ENCODE results near the gene MRPS27. TPM values are rescaled to one million over a fixed set of nuclear protein-coding genes. Genes with fewer than 3 reads are reported as not detected.

The MRPS27 gene
- total and polyA plus RNA-seq, 12 donors, result 20.8 to 91.8 (median 75.8) TPM

DNA sequence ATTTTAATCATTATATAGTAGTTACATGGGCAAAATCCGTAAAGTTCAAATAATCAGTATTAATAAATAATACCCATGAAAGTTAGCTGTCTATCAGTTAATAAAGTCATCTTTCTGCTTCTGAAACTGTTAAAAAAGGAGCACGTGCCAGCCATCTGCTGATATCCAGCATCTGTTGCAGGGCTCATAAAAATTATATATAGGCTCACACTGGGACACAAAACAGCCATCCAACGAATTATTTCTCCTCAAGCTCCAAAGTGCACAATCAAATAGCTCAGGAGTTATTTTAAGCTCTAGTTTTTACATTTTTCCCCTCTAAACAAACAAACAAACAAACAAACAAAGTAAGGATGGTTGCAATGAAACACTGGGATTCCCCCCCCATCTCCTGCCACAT is 48.3 kb downstream of the MRPS27 start:
- ATAC-seq, result no peak
- TF ChIP-seq, protein P1, sequence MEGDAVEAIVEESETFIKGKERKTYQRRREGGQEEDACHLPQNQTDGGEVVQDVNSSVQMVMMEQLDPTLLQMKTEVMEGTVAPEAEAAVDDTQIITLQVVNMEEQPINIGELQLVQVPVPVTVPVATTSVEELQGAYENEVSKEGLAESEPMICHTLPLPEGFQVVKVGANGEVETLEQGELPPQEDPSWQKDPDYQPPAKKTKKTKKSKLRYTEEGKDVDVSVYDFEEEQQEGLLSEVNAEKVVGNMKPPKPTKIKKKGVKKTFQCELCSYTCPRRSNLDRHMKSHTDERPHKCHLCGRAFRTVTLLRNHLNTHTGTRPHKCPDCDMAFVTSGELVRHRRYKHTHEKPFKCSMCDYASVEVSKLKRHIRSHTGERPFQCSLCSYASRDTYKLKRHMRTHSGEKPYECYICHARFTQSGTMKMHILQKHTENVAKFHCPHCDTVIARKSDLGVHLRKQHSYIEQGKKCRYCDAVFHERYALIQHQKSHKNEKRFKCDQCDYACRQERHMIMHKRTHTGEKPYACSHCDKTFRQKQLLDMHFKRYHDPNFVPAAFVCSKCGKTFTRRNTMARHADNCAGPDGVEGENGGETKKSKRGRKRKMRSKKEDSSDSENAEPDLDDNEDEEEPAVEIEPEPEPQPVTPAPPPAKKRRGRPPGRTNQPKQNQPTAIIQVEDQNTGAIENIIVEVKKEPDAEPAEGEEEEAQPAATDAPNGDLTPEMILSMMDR (IDR thresholded peaks at IDR 0.05), result no peak
- Histone ChIP-seq H3K27me3 (no peaks in the 10 kb centered on the region), H3K27ac (no peak overlapping the region), H3K4me1 (peaks cover 0 to 36% (median 12%) of the 10 kb centered on the region in 9 donors), H3K4me3 (no peak overlapping the region), H3K36me3 (peaks cover 0 to 9% (median 0%) of the 10 kb centered on the region in 9 donors), H3K9me3 (peaks cover 0 to 17% (median 0%) of the 10 kb centered on the region in 11 donors)
- DNase-seq, result no peak
- 68 to 72% methylated on average over 3 of the region's 3 CpGs for WGBS, 2 donors
- intact Hi-C loops (cut with DNase I), result no loop called here

DNA sequence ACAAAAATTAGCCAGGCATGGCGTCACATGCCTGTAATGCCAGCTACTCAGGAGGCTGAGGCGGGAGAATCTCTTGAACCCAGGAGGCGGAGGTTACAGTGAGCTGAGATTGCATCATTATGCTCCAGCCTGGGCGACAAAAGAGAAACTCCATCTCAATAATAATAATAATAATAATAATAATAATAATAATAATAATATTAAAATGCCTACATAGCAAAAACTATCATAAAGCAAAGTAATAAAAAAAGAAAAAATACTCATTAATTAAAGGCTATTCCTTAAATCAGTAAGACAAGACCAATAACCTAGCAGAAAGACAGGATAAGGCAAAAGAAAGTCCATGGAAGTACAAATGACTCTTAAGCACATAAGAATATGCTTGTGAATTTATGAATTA is 50.0 kb downstream of the MRPS27 start:
- ATAC-seq (no peak), DNase-seq (no peak)
- Histone ChIP-seq H3K36me3 (no peaks in the 10 kb centered on the region), H3K27ac (no peak overlapping the region), H3K9me3 (peaks cover 0 to 5% (median 0%) of the 10 kb centered on the region in 11 donors), H3K4me3 (no peak overlapping the region), H3K27me3 (no peaks in the 10 kb centered on the region), H3K4me1 (peaks cover 0 to 38% (median 18%) of the 10 kb centered on the region in 9 donors)
- 99% methylated on average over 4 of the region's 4 CpGs for WGBS, 2 donors
- TF ChIP-seq, protein P1 (IDR thresholded peaks at IDR 0.05), result no peak
- intact Hi-C loops (cut with DNase I), result no loop called here

DNA sequence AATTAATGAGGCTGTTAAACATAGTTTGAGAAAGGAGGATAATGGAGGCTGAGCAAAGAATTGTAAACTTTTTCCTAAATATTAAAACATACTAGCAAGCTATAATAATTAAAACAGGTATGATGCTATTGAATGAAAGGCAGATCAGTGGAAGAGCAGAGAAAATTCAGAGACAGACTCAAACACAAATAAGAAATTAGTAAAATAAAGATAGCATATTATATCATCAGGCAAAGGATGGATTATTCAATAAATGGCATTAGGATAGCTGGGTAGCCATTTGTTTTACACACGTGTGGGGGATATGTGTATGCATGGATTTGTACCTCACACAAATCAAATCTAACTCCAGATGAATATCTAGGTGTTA is 50.6 kb downstream of the MRPS27 start:
- Histone ChIP-seq H3K36me3 (no peaks in the 10 kb centered on the region), H3K9me3 (peaks cover 0 to 5% (median 0%) of the 10 kb centered on the region in 11 donors), H3K27me3 (no peaks in the 10 kb centered on the region), H3K4me3 (no peak overlapping the region), H3K4me1 (peaks cover 0 to 42% (median 18%) of the 10 kb centered on the region in 9 donors), H3K27ac (no peak overlapping the region)
- intact Hi-C loops (cut with DNase I), result no loop called here
- TF ChIP-seq, protein P1 (IDR thresholded peaks at IDR 0.05), result peak in 1 of 9 donors; percentile 11
- ATAC-seq (no peak), DNase-seq (no peak)
- 95 to 100% methylated on average over 1 of the region's 1 CpG for WGBS, 2 donors

DNA sequence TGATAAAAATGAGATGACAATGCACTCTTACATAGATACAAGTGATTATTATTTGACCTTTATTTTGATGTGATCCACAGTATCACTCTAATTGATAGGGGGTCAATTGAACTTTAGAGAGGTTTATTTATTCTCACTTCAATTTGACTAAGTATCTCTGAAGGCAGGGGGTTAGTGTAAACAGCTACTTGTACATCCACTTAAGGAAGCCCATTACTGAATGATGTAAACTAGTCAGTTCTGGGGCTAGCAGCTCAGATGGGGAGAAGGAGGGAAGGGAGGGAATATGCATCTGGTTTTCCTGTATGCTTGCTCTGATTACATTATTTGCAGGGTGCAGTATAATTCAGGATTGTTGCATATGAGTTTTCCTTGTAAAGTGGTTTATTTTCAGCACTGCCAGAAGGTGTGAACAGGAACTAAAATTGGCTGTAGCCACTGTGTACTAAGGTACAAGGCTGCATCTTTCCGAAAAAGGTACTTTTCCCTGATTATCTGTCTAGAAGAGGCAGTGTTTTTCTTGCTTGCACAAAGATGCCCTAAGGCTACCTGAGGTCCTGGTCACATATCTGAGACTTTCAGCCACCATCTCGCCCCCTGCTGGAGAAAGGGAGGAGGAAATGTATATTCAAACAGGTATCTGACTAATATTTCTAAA is 51.2 kb downstream of the MRPS27 start:
- H3K4me3 ChIP-seq, result no peak overlapping the region
- WGBS, 2 donors, result 35 to 48% methylated on average over 2 of the region's 2 CpGs
- no peaks in the 10 kb centered on the region for H3K36me3 ChIP-seq
- DNase-seq (peak in 1 of 2 donors; percentile 19), ATAC-seq (peak in 1 of 8 donors; percentile 39)
- H3K9me3 ChIP-seq, result peaks cover 0 to 5% (median 0%) of the 10 kb centered on the region in 11 donors
- intact Hi-C loops (cut with DNase I), result no loop called here
- TF ChIP-seq, protein P1 (IDR thresholded peaks at IDR 0.05), result peak; percentile 34 to 71 (median 62)
- H3K27me3 ChIP-seq, result no peaks in the 10 kb centered on the region
- H3K4me1 ChIP-seq, result peaks cover 0 to 42% (median 18%) of the 10 kb centered on the region in 9 donors
- H3K27ac ChIP-seq, result peak overlapping the region in 1 of 10 donors; percentile 14

Data from heart right ventricle (tissue), 16 donors.